ENCODE results near the gene RUNDC3A. TPM values are rescaled to one million over a fixed set of nuclear protein-coding genes. Genes with fewer than 3 reads are reported as not detected.
A peak's percentile ranks its signal among the peaks of the same experiment; 100 is the strongest.

Gene RUNDC3A
- total RNA-seq, 1 experiment from 2014 or later: 5.2 TPM

- Mint-ChIP-seq H3K27ac (no peak overlapping the region), H3K36me3 (no peaks in the 10 kb centered on the region), H3K4me1 (peaks cover 12% of the 10 kb centered on the region; the same call in 1 of the 2 replicates), H3K9me3 (no peaks in the 10 kb centered on the region), H3K27me3 (ENCODE audit: low read depth) (peaks cover 5% of the 10 kb centered on the region), H3K4me3 (no peak overlapping the region)
- ChIA-PET POLR2A (interaction anchor here (0.6 kb wide), 1 partner anchor 1679 kb away, joined by 4 read pairs; no protein-coding TSS in a partner anchor), CTCF (interaction anchor here (0.9 to 7.4 kb wide), 5 partner anchors 9 to 134 kb away, joined by 3 to 78 read pairs (median 8); partner anchors contain the start of gene GRN)
- TF ChIP-seq CREM (CRISPR knock-in tag; IDR thresholded peaks at IDR 0.05) (no peak), CREB1 (CRISPR knock-in tag; IDR thresholded peaks at IDR 0.05) (no peak), ELF4 (CRISPR knock-in tag; IDR thresholded peaks at IDR 0.05; ENCODE audit: low read depth) (no peak), SP1 (CRISPR knock-in tag; conservative IDR thresholded peaks at IDR 0.05) (no peak), HMGA2 (CRISPR knock-in tag; IDR thresholded peaks at IDR 0.05) (no peak), ZNF232 (CRISPR knock-in tag; IDR thresholded peaks at IDR 0.05) (no peak), CDX4 (CRISPR knock-in tag; IDR thresholded peaks at IDR 0.05; ENCODE audit: borderline replicate concordance) (no peak), ZNF263 (CRISPR knock-in tag; IDR thresholded peaks at IDR 0.05; ENCODE audit: low read depth) (no peak), SMAD4 (CRISPR knock-in tag; IDR thresholded peaks at IDR 0.05) (no peak), CBFB (CRISPR knock-in tag; IDR thresholded peaks at IDR 0.05; ENCODE audit: low read depth) (no peak), ZSCAN18 (CRISPR knock-in tag; IDR thresholded peaks at IDR 0.05) (no peak), RELA (CRISPR knock-in tag; IDR thresholded peaks at IDR 0.05; ENCODE audit: borderline replicate concordance) (no peak), ATF2 (CRISPR knock-in tag; IDR thresholded peaks at IDR 0.05; ENCODE audit: borderline replicate concordance, low read depth) (no peak), NFE2L1 (CRISPR knock-in tag; IDR thresholded peaks at IDR 0.05) (no peak), GTF2I (CRISPR knock-in tag; conservative IDR thresholded peaks at IDR 0.05) (no peak), MAX (CRISPR knock-in tag; IDR thresholded peaks at IDR 0.05) (no peak), USF1 (CRISPR knock-in tag; IDR thresholded peaks at IDR 0.05) (no peak), OVOL2 (CRISPR knock-in tag; IDR thresholded peaks at IDR 0.05; ENCODE audit: borderline replicate concordance) (no peak)
- DNase-seq (ENCODE audit: low spot score) (no peak), ATAC-seq (no peak)
These were observed 27.6 kb downstream of the RUNDC3A start for GRCh38 chr17:44335968-44336367.

- no peak for DNase-seq (ENCODE audit: low spot score)
- no peak overlapping the region for H3K4me3 Mint-ChIP-seq
- POLR2A ChIA-PET: no interaction called here
- H3K27ac Mint-ChIP-seq: no peak overlapping the region
- peak; percentile 41; the same call in 1 of the 2 replicates for ATAC-seq
- peaks cover 8% of the 10 kb centered on the region; the same call in 1 of the 2 replicates for H3K4me1 Mint-ChIP-seq
- H3K36me3 Mint-ChIP-seq: no peaks in the 10 kb centered on the region
- H3K9me3 Mint-ChIP-seq: no peaks in the 10 kb centered on the region
- CTCF ChIA-PET: interaction anchor here (0.7 to 1.1 kb wide), 3 partner anchors 12 to 133 kb away, joined by 3 to 4 read pairs (median 3); no protein-coding TSS in a partner anchor
- peaks cover 15% of the 10 kb centered on the region for H3K27me3 Mint-ChIP-seq (ENCODE audit: low read depth)
- no peak for TF ChIP-seq CREM (CRISPR knock-in tag; IDR thresholded peaks at IDR 0.05)
- TF ChIP-seq TEAD4 (CRISPR knock-in tag; IDR thresholded peaks at IDR 0.05): no peak
- no peak for TF ChIP-seq SMAD4 (CRISPR knock-in tag; IDR thresholded peaks at IDR 0.05)
- no peak for TF ChIP-seq IRF1 (CRISPR knock-in tag; IDR thresholded peaks at IDR 0.05)
- TF ChIP-seq MXD4 (CRISPR knock-in tag; IDR thresholded peaks at IDR 0.05; ENCODE audit: borderline replicate concordance): no peak
- no peak for TF ChIP-seq NFATC4 (CRISPR knock-in tag; IDR thresholded peaks at IDR 0.05)
- no peak for TF ChIP-seq OVOL2 (CRISPR knock-in tag; IDR thresholded peaks at IDR 0.05; ENCODE audit: borderline replicate concordance)
- TF ChIP-seq GRHL2 (CRISPR knock-in tag; IDR thresholded peaks at IDR 0.05; ENCODE audit: insufficient replicate concordance, severe bottlenecking): no peak
- no peak for TF ChIP-seq STAT6 (CRISPR knock-in tag; conservative IDR thresholded peaks at IDR 0.05; ENCODE audit: low read depth)
- TF ChIP-seq MYBL2 (CRISPR knock-in tag; IDR thresholded peaks at IDR 0.05): no peak
- no peak for TF ChIP-seq ZNF232 (CRISPR knock-in tag; IDR thresholded peaks at IDR 0.05)
- no peak for TF ChIP-seq ZNF219 (CRISPR knock-in tag; IDR thresholded peaks at IDR 0.05; ENCODE audit: borderline replicate concordance)
- TF ChIP-seq RELA (CRISPR knock-in tag; IDR thresholded peaks at IDR 0.05; ENCODE audit: borderline replicate concordance): no peak
- TF ChIP-seq E2F5 (CRISPR knock-in tag; IDR thresholded peaks at IDR 0.05): no peak
These were observed 30.3 kb downstream of the RUNDC3A start for GRCh38 chr17:44338702-44339101.

All from WTC11 (cell line).